GM21786 (cell line): ENCODE results near the gene SF3A1.

Source experiments
- ATAC-seq: cut with Tn5 transposase; IDR thresholded peaks from one replicate; pipeline ENCODE4 v1.9.1; 2021; ENCODE audit not compliant: unreplicated experiment

The SF3A1 gene

GRCh38 chr22:30305906-30306626 lies 50.6 kb downstream of the SF3A1 start:
- no peak for ATAC-seq

GRCh38 chr22:30305519-30305905 lies 51.2 kb downstream of the SF3A1 start:
- no peak for ATAC-seq

GRCh38 chr22:30304495-30305244 lies 52.0 kb downstream of the SF3A1 start:
- ATAC-seq: no peak

GRCh38 chr22:30302810-30303138 lies 53.9 kb downstream of the SF3A1 start:
- no peak for ATAC-seq

- no peak for ATAC-seq
Measured at GRCh38 chr22:30301995-30302809, 54.5 kb downstream of the SF3A1 start.

GRCh38 chr22:30299322-30299721 lies 57.4 kb downstream of the SF3A1 start:
- ATAC-seq: no peak

GRCh38 chr22:30297991-30298701 lies 58.5 kb downstream of the SF3A1 start:
- no peak for ATAC-seq

- ATAC-seq: no peak
Measured at GRCh38 chr22:30297276-30297990, 59.3 kb downstream of the SF3A1 start.

GRCh38 chr22:30296833-30297232 lies 59.9 kb downstream of the SF3A1 start:
- no peak for ATAC-seq

- no peak for ATAC-seq
Measured at GRCh38 chr22:30296324-30296723, 60.4 kb downstream of the SF3A1 start.

- no peak for ATAC-seq
Measured at GRCh38 chr22:30295576-30295975, 61.1 kb downstream of the SF3A1 start.

- ATAC-seq: no peak
Measured at GRCh38 chr22:30294830-30295229, 61.9 kb downstream of the SF3A1 start.

- no peak for ATAC-seq
Measured at GRCh38 chr22:30294066-30294465, 62.6 kb downstream of the SF3A1 start.

- no peak for ATAC-seq
Measured at GRCh38 chr22:30293026-30293425, 63.7 kb downstream of the SF3A1 start.

- ATAC-seq: no peak
Measured at GRCh38 chr22:30292069-30292970, 64.4 kb downstream of the SF3A1 start.

GRCh38 chr22:30291058-30291892 lies 65.4 kb downstream of the SF3A1 start:
- ATAC-seq: no peak

- ATAC-seq: no peak
Measured at GRCh38 chr22:30290342-30291057, 66.2 kb downstream of the SF3A1 start.

- peak; percentile 8 for ATAC-seq
Measured at GRCh38 chr22:30289980-30290313, 66.7 kb downstream of the SF3A1 start.
